Cortex of kidney (tissue), 1 donor: ENCODE data around the gene HNRNPUL2.

Experiments
- DNase-seq: peaks from one replicate; lab custom pipeline; 2025; lab: John Stamatoyannopoulos, UW

The HNRNPUL2 gene

DNA sequence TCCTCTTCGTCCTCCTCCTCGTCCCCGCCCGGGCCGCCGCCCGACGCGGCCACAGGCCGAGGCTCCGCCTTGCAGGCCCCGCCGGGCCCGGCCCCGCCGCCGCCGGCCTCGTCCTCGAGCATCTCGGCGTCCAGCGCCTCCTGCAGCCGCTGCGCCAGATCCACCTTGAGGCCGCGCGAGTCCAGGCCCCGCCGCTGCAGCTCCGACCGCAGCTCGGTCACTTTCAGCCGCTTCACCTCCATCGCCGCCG, 417 bp downstream of the HNRNPUL2 start:
- DNase-seq = no peak

- DNase-seq = no peak
Observed at GRCh38 chr11:62726156-62726914, 922 bp downstream of the HNRNPUL2 start.

- DNase-seq = no peak
Observed at GRCh38 chr11:62725646-62726045, 1.6 kb downstream of the HNRNPUL2 start.

DNA sequence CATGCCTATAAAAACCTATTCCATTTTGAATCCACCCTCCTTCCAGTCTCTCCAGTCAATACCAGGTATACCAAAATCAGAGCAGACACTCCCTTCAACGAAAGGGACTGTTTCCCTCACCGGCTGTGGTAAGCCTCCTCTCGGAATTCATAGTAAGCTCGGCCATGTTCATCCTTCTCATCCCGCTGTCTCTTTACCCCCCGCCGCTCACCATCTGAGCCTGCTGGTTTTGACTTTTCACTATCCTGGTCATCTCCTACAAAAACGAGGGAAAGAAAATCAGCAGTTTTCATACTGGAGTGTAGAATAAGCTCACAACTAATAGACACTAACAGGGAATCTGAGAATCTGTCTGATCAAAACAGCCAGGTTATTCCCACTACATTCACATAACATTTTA, 3.1 kb downstream of the HNRNPUL2 start:
- no peak for DNase-seq

GRCh38 chr11:62721994-62722393, 5.3 kb downstream of the HNRNPUL2 start:
- no peak for DNase-seq

DNA sequence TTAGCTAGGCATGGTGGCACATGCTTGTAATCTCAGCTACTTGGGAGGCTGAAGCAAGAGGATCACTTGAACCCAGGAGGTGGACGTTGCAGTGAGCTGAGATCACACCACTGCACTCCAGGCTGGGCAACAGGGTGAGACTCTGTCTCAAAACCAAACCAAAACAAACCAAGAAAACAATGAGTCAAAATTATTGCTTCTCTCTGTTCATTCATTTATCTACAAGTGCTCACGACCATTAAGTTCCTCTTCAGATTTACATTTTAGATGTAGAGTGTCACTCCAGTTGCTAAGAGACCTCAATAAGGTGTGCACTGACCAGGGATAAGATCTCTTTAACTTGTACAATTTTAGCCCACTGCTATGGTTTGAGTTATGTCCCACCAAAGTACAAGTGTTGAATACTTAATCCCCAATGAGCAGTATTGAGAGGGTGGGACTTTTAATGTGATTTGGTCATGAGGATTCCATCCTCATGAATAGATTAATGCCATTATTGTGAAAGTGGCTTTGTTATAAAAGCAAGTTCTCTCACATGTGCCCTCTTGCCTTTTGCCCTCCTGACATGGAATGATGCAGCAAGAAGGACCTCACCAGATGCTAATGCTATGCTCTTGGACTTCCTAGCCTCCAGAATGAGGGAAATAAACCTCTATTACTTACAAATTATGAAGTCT, 7.8 kb downstream of the HNRNPUL2 start:
- no peak for DNase-seq

DNA sequence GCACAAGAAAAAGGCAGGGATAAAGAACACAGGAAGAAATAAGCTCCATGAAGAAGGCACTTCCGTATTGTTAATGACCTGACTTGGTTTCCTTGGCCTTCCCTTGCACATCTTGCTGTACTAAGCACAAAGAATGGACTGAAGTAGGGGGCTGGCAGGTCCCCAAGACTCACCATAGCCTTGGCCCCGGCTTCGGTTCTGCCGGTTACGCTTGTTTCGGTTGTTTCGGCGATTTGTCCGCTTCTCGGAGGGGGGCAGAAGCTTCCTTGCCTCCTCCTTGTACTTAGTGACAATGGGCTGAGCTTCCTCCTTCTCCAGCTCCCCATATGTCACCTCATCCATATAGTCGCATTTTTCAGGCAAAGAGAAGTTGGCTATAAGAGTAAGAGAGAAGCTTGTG, 10.4 kb downstream of the HNRNPUL2 start:
- no peak for DNase-seq

- no peak for DNase-seq
Observed at GRCh38 chr11:62716206-62716605, 11.1 kb downstream of the HNRNPUL2 start.

GRCh38 chr11:62715150-62716130, 11.8 kb downstream of the HNRNPUL2 start:
- DNase-seq = no peak

DNA sequence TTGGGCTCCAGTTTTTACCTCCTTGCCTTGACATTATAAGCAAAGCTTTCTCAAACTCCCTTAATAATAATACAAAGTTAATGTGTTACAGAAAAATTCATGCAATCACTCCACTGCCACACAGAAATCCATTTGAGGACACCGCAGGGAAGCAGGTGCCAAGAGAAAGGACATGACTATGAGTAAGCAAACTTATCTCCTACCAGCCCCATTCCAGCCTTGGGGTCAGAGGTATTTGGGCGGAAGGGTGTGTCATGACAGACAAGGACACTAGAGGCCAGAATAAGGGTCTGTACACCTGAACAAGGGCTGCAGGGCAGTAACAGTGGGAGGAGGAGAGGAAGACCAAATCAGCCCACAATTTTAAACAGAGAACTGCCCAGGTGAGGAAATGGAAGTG, 13.9 kb downstream of the HNRNPUL2 start:
- DNase-seq = no peak

- DNase-seq = no peak
Observed at GRCh38 chr11:62712861-62713260, 14.4 kb downstream of the HNRNPUL2 start.

- DNase-seq = no peak
Observed at GRCh38 chr11:62712276-62712812, 14.9 kb downstream of the HNRNPUL2 start.

DNA sequence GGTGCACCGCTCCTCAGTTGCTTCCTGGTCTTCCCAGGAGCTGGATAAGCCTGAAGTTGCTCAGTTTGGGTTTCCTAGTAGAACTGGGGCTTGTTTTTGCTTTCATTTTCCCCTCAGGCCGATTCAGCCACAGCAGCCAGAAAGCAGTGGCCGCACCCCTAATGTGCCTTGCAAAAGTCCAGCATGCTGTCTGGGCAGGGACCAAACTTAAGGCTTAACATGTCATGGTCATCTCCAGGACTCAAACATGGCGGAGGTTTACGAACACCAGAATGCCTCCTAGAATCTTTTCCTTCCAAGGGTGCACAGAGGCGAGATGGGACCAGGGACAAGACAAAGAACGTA, 17.3 kb downstream of the HNRNPUL2 start:
- DNase-seq = no peak

DNA sequence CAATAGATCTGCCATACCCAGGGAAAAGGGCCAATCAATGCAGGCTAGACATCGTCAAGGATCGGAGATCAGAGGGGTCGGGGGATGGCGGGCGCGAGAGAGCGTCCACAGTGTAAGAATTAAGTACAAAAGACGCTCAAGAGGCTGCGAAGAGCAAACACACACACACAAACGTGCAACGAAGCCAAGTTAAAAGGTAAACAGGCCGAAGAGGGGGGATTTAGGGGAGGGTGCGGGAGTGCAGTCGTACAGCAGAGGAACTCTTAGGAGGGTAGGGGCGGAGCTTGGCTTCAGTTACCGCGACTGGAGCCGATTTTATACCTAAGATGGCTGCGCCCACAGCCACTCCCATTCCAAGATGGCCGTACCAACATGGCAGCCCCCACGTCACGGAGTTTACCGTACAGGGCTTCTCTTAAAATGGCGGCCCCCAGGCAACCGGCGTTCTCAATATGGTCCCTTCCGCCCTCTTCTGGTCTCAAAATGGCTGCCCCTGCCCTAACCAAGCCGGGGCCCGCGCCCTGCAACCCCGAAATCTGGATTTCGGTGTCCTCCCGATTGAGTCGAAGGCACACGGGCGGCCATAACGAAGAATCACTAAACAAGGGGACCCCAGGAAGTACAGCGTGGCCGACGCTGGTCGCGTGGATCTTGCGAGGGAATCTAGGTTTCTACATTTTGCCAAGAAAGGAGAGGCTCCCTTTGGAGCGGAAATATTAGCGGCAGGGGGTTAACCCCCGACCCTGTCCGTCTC, 17.8 kb downstream of the HNRNPUL2 start:
- DNase-seq = no peak

DNA sequence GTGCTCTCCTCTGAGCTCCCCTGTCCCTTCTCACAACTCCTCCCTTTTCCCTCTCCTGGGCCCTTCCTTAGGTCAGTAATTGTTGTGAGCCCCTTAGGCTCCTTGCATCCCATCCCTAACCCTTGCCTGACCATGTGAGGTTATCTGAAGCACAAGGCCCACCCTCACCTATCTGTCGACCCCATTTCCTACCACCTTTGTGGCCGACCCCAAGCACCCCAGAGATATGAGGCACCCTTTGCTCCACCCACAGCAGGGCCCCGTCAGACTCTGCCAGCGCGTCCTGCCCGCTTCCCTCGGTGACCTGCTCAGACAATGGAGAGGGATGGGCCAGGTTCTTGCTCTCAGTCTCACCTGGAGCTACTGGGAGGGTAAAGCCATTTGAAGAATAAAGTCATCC, 18.5 kb downstream of the HNRNPUL2 start:
- no peak for DNase-seq

DNA sequence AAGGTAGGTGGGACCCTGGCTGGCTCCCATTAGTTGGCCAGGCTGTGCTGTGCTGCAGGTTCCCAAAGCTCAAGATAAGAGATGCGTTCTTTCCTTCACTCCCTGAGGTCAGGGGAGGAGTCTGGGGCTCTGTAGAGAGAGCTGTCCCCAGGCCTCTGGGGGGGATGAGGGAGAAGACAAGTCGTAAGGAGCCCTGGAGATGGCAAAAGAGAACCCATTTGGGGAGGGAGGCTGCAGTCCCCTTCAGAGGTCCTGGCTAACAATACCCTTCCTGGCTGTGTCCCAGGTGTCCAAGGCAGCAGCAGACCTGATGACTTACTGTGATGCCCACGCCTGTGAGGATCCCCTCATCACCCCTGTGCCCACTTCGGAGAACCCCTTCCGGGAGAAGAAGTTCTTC, 18.9 kb downstream of the HNRNPUL2 start:
- DNase-seq = no peak

DNA sequence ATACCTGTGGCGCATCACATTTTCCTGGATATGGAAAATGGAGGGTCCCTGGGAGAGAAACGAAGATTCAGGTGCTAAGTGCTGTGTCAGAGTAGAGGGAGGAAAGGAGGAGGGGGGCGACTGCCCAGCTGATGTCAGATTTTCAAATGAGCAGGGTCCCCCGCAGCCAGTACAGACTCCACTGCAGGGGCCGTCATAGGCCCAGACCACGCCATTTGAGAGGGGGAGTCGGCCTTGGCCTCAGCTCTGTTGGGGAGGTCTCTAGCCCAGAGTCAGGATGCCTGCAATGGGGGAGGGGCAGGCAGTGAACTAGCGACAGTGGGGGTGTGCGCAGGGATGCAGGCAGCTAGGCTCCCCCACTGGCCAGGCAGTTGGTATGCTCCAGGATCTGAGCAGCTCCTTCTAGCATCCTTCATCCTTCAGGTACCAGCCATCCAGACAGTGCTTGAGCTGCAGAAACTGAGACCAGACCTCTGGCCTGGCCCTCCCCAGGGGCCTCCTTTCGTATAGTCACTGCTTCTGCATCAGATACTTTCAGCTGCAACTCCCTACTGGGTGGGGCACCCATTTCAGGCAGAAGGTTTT, 19.9 kb downstream of the HNRNPUL2 start, which contains the start of the genes BSCL2 and GNG3:
Gene BSCL2 (minus strand): TSS at position 148 of the 585 bp plus-strand sequence. CDS start 229 bp downstream, outside the sequence.
Gene GNG3 (plus strand): TSS at position 400 of the 585 bp plus-strand sequence. CDS start 620 bp downstream, outside the sequence.
- DNase-seq = no peak

DNA sequence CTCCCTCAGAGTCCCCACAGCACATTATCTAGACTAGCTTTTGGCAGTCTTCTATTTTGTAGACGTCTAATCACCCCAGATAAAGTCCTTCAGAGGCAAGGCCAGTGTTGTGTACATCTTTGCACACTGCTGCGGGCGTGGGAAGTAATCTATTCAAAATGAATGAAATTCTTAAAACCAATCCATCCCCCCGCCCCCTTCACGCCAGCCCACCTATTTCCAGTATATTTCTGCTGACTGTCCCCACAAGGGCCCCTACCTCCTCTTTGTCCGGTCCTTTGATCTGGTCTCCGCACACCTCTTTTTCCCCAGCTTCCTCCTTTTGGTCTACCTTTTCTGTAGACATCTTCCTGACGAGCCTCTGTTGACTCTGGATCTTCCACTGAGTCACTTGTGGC, 20.4 kb downstream of the HNRNPUL2 start:
- DNase-seq = no peak

DNA sequence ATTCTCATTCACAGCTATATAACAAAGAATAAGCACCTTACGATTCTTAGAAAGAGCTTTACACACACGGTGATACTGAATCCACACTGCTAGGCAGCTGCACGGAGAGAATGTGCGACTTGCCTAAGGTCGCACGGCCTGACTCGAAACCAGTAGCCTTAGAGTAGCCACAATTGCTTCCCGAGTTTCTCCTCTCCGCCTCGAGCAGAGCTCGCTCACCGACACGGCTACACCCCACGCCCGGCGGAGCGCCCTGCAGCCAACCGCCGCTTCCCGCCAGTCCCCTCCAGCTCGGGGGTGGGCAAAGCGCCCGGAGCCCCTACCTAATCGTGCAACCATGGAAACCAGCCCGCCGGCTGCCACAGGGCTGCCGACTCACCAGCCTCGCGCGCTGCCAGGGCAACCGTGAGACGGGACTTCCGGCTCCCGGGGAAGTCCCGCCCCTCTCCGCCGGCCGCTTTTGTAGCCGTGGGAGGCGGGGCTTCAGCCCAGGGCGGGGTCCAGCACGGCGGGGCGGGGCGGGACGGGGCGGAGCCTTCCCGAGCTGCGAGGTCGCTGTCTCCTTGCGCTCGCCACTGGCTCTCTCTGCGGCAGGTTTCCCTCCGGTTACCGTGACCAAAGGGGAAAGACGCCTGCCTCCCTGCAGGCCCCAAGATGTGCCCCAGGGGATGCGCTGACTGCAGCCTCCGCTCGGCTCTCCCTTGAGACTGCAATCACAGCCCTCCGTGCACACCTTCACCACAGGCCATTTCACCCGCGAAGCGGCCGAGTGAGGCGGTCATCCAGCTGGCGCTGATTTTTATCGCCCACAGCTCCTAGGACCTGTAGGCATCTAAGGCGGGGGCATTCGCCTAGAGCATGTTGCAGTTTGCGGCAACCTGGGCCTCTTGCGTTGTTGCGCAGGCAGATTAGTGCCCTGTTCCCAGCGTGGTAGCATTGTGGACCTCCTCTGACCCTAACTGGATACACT, 21.1 kb downstream of the HNRNPUL2 start:
- peak; percentile 71 for DNase-seq

GRCh38 chr11:62705413-62705812, 21.8 kb downstream of the HNRNPUL2 start:
- DNase-seq = no peak
